ENCODE measurements around the gene MAP4. TPM values are rescaled to one million over a fixed set of nuclear protein-coding genes. Genes with fewer than 3 reads are reported as not detected.
A peak's percentile ranks its signal among the peaks of the same experiment; 100 is the strongest.
"Not testable (repeated sequence)": the region's sequence is repeated elsewhere in the genome, so short reads cannot be mapped to it uniquely, and the experiment has no call there.

The MAP4 gene, protein sequence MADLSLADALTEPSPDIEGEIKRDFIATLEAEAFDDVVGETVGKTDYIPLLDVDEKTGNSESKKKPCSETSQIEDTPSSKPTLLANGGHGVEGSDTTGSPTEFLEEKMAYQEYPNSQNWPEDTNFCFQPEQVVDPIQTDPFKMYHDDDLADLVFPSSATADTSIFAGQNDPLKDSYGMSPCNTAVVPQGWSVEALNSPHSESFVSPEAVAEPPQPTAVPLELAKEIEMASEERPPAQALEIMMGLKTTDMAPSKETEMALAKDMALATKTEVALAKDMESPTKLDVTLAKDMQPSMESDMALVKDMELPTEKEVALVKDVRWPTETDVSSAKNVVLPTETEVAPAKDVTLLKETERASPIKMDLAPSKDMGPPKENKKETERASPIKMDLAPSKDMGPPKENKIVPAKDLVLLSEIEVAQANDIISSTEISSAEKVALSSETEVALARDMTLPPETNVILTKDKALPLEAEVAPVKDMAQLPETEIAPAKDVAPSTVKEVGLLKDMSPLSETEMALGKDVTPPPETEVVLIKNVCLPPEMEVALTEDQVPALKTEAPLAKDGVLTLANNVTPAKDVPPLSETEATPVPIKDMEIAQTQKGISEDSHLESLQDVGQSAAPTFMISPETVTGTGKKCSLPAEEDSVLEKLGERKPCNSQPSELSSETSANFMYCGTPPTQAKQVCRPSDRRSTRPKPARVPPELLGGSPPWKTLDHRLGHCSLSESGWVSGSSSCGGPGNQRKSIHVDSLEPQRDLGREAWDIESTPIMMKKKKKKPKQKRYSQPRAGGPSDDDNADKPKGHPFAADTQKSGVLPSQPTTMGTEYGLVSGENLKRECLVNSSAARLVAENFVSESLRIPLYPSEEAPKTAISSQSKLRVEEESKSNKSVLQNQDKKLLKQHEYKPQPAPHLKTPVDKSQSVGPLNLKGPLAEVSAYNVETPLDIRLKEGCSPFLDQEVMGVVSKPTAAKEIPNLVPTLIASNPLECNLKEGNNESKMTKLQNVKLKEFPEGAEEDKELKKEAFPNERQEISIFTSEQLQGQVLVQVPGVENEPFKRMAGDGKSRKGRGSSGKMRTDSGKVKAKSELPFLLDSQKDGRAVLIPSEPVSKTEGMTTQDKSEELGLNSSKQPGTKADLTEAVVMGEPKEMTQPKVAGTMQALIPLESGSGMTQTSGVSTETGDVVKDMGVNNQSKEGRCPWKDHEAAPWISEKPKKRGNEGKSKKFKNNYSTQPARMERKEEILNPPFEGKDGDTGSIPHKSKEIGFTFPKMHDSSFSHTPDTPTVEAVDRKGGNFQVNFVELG (N-terminal part only)
- polyA plus RNA-seq: 55.0 TPM

DNA sequence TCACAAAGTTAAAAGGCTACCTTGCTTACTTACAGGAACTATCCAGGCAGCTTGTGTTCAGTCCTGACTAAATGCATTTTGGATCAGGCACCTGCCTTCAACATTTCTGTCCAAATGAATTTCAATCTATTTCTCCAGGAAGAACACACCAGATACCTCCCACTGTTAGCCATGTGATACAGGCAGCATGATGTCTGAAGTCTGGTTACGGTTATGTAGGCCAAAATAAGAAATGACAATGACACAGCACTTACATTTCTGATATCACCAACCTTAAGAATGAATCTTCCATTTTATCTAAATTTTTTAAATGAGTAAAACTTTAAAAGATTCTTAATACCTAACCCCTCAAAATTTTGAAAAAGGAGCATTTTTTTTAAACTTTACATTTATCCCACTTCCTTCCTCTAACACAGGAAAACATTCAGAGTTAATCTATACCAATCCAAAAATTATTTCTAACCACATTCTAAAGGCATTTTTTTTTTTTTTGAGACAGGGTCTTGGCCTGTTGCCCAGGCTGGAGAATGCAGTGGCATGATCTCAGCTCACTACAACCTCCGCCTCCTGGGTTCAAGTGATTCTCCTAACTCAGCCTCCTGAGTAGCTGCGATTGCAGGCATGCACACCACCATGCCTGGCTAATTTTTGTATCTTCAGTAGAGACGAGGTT is at the start of gene MAP4:
MAP4 (minus strand) TSS at position 116 of the 673 bp plus-strand sequence. CDS start 17,556 bp downstream, outside the sequence.
- Mint-ChIP-seq H3K27me3 (no peaks in the 10 kb centered on the region), H3K4me1 (peaks cover 16 to 30% (median 18%) of the 10 kb centered on the region in 3 donors), H3K4me3 (no peak within 1 kb of the TSS), H3K36me3 (no peaks in the 10 kb centered on the region), H3K27ac (peak within 1 kb of the TSS in 1 of 3 donors; percentile 43), H3K9me3 (no peaks in the 10 kb centered on the region)

DNA sequence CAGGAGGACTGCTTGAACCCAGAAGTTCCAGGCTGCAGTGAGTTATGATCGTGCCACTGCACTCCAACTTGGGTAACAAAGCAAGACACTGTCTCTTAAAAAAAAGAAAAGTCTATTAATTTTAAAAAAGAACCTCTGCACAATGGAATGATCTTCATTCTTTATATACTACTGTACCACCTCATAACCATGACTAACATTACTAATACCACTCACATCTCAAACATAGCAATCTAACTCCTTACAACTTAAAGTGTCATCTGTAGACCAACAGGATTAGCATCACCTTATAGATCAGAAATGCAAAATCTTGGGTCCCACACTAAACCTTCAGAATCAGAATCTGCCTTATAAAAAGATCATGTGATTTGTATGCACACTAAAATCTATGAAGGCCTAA is 48.8 kb upstream of the MAP4 start:
- Mint-ChIP-seq H3K36me3 (peaks cover 4% of the 10 kb centered on the region), H3K4me1 (peaks cover 11 to 39% (median 19%) of the 10 kb centered on the region in 3 donors), H3K27me3 (no peaks in the 10 kb centered on the region), H3K4me3 (no peak overlapping the region), H3K27ac (no peak overlapping the region), H3K9me3 (no peaks in the 10 kb centered on the region)

DNA sequence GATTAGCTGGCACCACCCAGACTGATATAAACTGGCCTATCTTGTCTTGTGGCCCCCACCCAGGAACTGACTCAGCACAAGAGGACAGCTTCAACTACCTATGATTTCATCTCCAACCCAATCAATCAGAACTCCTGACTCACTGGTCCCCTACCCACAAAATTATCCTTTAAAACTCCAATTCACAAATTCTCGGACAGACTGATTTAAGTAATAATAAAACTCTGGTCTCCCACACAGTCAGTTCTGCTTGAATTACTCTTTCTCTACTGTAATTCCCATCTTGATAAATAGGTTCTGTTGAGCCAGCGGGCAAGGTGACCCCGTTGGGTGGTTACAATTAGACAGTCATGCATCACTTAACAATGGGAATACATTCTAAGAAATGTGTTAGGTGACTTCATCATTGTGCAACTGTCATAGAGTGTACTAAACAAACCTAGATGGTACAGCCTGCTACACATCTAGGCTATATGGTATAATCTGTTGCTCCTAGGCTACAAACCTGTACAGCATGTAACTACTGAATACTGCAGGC is 48.1 kb upstream of the MAP4 start:
- Mint-ChIP-seq H3K9me3 (no peaks in the 10 kb centered on the region), H3K4me1 (peaks cover 11 to 38% (median 21%) of the 10 kb centered on the region in 3 donors), H3K4me3 (no peak overlapping the region), H3K27me3 (no peaks in the 10 kb centered on the region), H3K27ac (no peak overlapping the region), H3K36me3 (peaks cover 4% of the 10 kb centered on the region)

DNA sequence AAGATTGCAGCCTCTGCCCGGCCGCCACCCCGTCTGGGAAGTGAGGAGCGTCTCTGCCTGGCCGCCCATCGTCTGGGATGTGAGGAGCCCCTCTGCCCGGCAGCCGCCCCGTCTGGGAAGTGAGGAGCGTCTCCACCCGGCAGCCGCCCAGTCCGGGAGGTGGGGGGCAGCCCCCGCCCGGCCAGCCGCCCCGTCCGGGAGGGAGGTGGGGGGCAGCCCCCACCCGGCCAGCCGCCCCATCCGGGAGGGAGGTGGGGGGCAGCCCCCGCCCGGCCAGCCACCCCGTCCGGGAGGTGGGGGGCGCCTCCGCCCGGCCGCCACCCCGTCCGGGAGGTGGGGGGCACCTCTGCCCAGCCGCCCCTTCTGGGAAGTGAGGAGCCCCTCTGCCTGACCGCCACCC is 45.4 kb upstream of the MAP4 start:
- not testable (repeated sequence) for H3K36me3 Mint-ChIP-seq, H3K4me3 Mint-ChIP-seq, H3K9me3 Mint-ChIP-seq, H3K27me3 Mint-ChIP-seq
- Mint-ChIP-seq H3K4me1 (peaks cover 14 to 40% (median 21%) of the 10 kb centered on the region in 3 donors), H3K27ac (peak overlapping the region in 1 of 3 donors; percentile 53)

DNA sequence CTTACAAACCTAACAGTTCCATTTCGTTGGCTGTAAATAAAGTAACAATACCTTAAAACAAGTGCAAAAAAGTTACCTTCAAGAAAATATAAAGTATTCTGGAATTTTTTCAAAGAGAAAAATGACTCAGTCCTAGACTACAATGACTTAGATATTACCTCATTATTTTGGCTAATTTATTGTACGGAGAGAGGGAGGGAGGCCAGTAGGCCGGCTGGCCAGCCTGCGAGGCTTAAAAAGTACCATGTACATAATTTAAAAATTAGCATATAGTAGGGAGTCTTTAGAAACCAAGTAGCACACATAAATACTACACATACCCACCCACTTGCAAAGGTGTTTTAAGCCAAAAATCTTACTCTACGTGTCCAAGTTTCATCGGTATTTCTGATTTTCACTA is 41.9 kb upstream of the MAP4 start:
- no peaks in the 10 kb centered on the region for H3K27me3 Mint-ChIP-seq
- no peak overlapping the region for H3K4me3 Mint-ChIP-seq
- no peak overlapping the region for H3K27ac Mint-ChIP-seq
- no peaks in the 10 kb centered on the region for H3K9me3 Mint-ChIP-seq
- H3K36me3 Mint-ChIP-seq: peaks cover 6% of the 10 kb centered on the region
- peaks cover 12 to 18% (median 16%) of the 10 kb centered on the region in 3 donors for H3K4me1 Mint-ChIP-seq

DNA sequence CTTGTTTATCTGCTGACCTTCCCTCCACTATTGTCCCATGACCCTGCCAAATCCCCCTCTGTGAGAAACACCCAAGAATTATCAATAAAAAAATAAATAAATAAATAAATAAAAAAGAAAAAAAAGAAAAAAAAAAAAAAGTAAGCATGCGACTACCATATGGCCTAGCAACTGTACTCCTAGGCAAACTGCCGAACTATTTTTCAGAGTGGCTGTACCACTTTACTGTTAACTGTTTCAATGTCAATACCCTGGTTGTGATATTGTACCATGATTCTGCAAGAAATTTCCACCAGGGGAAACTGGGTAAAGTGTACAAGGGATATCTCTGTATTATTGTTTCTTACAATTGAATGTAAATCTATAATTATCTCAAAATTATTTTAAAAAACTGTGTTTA is 41.3 kb upstream of the MAP4 start:
- H3K36me3 Mint-ChIP-seq: peaks cover 6% of the 10 kb centered on the region
- H3K4me3 Mint-ChIP-seq: no peak overlapping the region
- H3K27me3 Mint-ChIP-seq: no peaks in the 10 kb centered on the region
- H3K9me3 Mint-ChIP-seq: no peaks in the 10 kb centered on the region
- H3K27ac Mint-ChIP-seq: no peak overlapping the region
- peaks cover 16 to 22% (median 18%) of the 10 kb centered on the region in 3 donors for H3K4me1 Mint-ChIP-seq

DNA sequence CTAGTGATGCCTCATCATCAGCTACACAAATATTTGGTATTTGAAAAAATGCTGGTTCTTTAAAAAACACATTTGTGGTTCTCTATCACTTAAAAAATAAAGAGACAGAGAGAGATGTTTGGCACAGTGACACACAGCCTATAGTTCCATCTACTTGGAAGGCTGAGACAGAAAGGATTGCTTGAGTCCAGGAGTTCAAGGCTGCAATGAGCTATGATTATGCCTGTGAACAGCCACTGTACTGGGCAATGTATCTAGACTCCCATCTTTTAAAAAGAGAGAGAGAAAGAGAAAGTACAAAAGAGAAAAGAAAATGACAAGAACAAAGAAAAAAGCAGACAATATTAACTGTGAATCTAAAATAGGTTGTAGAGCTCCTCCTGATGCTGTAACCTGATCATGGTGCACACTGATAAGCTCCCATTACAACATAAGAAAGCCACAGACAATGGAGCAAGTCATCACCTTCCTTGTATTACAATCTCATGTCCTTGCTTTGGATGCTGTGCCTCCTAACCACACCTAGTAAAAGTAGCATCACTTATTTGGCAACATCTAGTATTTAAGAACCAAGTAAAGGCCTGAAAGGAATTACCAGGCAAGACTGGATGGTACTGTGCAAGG is 31.7 kb upstream of the MAP4 start:
- H3K27ac Mint-ChIP-seq: no peak overlapping the region
- peaks cover 5 to 13% (median 9%) of the 10 kb centered on the region in 3 donors for H3K4me1 Mint-ChIP-seq
- H3K4me3 Mint-ChIP-seq: no peak overlapping the region
- no peaks in the 10 kb centered on the region for H3K9me3 Mint-ChIP-seq
- peaks cover 11% of the 10 kb centered on the region for H3K36me3 Mint-ChIP-seq
- H3K27me3 Mint-ChIP-seq: no peaks in the 10 kb centered on the region

DNA sequence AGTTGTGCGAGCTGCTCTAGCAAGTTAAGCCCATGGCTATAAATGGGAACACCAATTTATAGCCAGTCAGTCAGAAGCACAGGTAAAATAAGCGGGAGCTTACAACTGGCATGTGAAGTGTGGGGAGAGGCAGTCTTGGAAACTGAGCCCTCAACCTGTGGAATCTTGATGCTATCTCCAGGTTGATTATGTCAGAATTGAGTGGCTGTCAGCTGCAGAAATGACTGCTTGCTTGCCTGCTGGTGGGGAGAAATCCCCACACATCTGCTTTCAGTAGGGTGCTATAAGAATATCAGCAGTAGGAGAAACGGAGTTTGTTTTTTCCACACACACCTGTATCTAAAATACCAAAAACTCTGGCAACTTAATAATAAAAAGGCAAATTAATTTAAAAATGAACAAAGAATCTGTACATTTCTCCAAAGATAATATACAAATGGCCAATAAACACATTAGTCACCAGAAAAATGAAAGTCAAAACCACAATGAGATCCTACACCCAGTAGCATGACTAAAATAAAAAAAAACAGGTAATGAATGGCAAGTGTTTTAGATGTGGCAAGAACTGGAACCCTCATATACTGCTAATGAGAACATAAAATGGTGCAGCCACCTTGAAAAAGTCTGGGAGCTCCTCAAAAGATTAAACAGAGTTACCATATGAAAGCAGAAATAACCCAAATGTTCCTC is 26.0 kb upstream of the MAP4 start:
- no peak overlapping the region for H3K27ac Mint-ChIP-seq
- peaks cover 0 to 10% (median 6%) of the 10 kb centered on the region in 3 donors for H3K4me1 Mint-ChIP-seq
- H3K27me3 Mint-ChIP-seq: no peaks in the 10 kb centered on the region
- no peak overlapping the region for H3K4me3 Mint-ChIP-seq
- H3K9me3 Mint-ChIP-seq: no peaks in the 10 kb centered on the region
- peaks cover 4% of the 10 kb centered on the region for H3K36me3 Mint-ChIP-seq

DNA sequence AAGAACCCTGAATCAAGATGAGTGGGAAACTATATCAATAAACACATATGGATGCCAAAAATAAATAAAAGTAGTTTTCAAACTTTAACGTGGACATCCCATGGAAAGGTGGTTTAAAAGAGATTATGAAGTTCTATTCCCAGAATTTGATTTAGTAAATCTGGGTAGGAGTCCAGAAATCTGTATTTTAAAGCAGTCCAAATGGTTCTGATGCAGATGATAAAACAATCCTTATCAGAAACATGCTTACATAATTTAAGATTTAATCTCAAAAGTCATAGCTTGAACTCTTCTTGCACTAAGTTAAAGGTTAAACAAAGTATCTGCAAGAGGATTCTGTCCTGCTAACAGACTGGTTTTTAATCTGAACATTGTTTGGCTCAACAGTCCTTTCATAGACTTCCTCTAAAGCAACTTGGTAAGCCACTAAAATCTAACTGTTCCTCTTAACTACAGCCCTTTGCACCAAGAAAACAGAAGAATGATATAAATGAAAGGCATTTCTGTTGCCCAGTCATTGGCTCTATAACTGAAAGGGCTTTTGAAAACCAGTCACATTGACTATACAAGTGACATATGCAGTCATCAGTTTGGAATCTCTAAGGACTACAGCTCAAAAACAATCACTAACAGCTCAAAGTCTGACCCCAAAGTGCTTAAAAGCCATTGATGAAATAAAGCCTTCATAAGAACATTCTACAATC is 23.4 kb upstream of the MAP4 start:
- Mint-ChIP-seq H3K27me3 (no peaks in the 10 kb centered on the region), H3K4me1 (peaks cover 6 to 12% (median 6%) of the 10 kb centered on the region in 3 donors), H3K9me3 (no peaks in the 10 kb centered on the region), H3K27ac (no peak overlapping the region), H3K4me3 (no peak overlapping the region), H3K36me3 (peaks cover 1% of the 10 kb centered on the region)

DNA sequence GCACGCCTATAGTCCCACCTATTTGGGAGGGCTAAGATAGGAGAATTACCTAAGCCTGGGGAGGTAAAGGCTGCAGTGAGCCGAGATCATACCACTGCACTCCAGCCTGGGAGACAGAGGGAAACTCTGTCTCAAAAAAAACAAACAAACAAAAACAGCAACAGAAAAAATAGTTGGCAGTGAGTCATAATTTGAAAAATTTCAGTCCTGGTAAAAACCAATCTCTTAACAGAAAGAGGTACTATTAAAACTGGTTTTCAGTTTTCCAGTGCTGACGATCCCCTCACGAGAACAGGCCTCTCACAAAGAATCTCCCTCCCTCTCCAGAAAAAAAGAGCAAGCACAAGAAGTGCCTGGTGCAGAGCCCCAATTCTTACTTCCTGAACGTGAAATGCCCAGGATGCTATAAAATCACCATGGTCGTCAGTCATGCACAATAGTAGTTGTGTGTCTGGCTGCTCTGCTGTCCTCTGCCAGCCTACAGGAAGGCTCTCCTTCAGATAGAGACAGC is 22.8 kb upstream of the MAP4 start:
- Mint-ChIP-seq H3K9me3 (no peaks in the 10 kb centered on the region), H3K4me1 (peaks cover 6 to 13% (median 8%) of the 10 kb centered on the region in 3 donors)

DNA sequence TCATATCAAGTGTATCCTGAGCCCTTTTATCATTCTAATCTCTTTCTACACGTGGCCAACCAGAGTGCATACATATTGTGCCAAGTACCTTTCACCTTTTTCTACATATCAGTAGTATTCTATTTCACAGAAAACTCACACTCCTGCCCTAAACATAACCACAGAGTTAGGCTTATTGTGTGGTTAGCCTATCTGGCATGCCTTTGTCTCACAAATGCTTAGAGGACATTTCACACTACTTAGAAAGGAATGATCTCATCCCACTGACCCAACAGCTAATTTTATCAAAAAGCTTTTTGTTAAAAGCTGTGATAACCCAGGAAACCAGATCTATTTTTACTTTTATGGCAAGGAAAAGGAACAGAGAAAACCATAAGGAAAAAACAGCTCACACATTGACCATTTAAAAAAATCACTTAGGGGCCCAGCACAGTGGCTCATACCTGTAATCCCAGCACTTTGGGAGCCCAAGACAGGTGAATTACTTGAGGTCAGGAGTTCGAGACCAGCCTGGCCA is 17.8 kb upstream of the MAP4 start:
- no peak overlapping the region for H3K27ac Mint-ChIP-seq

More for the DNA sequence above, 22.8 kb upstream of the MAP4 start:
- Mint-ChIP-seq H3K36me3 (peaks cover 1% of the 10 kb centered on the region), H3K27me3 (no peaks in the 10 kb centered on the region), H3K4me3 (no peak overlapping the region), H3K27ac (no peak overlapping the region)

DNA sequence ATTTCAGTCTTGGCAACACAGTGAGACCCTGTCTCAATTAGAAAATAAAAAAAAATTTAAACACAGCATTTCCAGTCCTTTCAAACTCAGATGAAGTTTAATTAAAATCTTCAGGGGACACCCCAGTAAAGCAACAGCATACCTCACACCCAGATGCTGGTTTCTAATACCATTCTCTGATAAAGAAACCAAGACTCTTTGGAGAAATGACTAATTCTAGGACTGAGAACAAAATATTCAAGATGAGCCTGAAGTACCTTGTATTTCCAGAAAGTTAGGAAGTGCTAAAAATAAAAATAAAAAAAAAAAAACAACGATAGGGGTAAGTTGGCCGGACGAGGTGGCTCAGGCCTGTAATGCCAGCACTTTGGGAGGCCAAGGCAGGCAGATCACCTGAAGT is 14.0 kb upstream of the MAP4 start:
- peaks cover 2% of the 10 kb centered on the region for H3K36me3 Mint-ChIP-seq
- no peak overlapping the region for H3K27ac Mint-ChIP-seq

More for the DNA sequence above, 17.8 kb upstream of the MAP4 start:
- no peaks in the 10 kb centered on the region for H3K9me3 Mint-ChIP-seq
- no peaks in the 10 kb centered on the region for H3K27me3 Mint-ChIP-seq
- H3K36me3 Mint-ChIP-seq: peaks cover 3% of the 10 kb centered on the region
- H3K4me1 Mint-ChIP-seq: peaks cover 8 to 18% (median 16%) of the 10 kb centered on the region in 3 donors
- no peak overlapping the region for H3K4me3 Mint-ChIP-seq

More for the DNA sequence above, 14.0 kb upstream of the MAP4 start:
- peaks cover 12 to 28% (median 19%) of the 10 kb centered on the region in 3 donors for H3K4me1 Mint-ChIP-seq
- H3K9me3 Mint-ChIP-seq: no peaks in the 10 kb centered on the region
- H3K27me3 Mint-ChIP-seq: no peaks in the 10 kb centered on the region
- no peak overlapping the region for H3K4me3 Mint-ChIP-seq
